ENCODE measurements around the gene SNX22.

SNX22 gene

GRCh38 chr15:64136347-64136746 is 15.2 kb upstream of the SNX22 start:
- DNase-seq = no peak

- DNase-seq = no peak
Measured at GRCh38 chr15:64137226-64137833, 14.2 kb upstream of the SNX22 start.

- no peak for DNase-seq
Measured at GRCh38 chr15:64138331-64138941, 13.1 kb upstream of the SNX22 start.

DNA sequence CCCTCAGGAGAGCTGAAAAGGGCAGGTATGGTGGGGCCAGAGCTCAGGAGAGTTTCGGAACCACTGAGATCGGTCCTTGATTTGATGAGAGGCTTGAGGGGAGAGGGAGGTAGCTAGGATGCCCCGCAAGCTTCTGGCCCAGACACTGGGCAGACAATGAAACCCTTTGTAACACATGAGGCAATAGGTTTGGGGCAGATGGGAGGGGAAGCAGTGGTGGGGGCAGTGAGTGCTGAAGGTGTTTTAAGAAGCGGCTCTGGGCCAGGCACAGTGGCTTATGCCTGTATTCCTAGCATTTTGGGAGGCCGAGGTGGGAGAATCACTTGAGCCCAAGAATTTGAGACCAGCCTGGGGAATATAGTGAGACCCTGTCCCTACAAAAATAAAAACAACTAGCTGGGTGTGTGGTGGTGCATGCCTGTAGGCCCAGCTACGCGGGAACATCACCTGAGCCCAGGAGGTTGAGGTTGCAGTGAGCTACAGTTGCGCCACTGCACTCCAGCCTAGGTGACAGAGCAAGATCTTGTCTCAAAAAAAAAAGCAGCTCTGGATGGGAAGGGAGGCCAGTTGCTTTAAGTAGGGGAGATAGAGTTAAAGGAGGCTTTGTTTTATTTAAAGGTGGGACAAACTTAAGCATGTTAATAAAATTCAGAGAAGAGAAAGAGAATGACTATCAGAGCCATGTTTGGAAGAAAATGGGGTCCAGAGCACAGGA is 9.6 kb upstream of the SNX22 start:
- no peak for DNase-seq

GRCh38 chr15:64143276-64143675 is 8.3 kb upstream of the SNX22 start:
- DNase-seq = no peak

GRCh38 chr15:64144192-64144564 is 7.4 kb upstream of the SNX22 start:
- DNase-seq = no peak

- DNase-seq = no peak
Measured at GRCh38 chr15:64144565-64145281, 6.8 kb upstream of the SNX22 start.

DNA sequence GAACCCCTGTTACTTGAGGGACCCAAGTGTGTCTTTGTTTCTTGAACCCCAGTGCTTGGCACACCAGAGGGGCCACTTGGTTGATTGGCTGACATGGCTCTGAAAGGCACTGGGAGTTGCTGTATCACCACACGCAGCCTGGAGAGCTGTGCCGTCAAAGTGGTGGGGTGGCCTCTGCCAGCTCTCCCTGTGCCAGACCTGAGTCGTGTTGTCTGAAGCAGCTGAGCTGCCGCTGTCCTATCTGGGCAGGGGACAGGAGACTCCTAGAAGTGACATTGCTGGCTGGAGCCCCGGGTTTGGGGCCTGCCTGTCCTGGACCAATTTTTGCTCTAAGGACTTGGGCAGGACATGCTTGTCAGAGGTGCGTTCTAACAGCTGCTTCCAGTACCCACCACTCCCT is 5.5 kb upstream of the SNX22 start:
- DNase-seq = no peak

DNA sequence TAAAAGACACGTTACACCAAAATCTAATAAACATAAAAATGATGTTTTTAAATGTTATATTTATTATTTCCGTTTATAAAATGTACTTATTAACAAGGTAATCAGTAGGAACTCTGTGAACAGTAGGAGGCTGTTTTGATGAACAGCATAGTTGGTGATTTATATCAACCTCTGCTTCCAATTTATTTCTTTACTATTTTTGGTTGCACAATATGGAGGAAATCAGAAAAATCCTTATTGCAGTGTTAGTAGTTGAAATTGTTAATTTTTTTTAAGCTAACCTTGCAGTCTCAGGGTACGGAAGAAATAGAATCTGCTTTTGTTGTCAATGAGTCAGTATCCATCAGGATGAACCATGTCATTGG is 5.0 kb upstream of the SNX22 start:
- no peak for DNase-seq

GRCh38 chr15:64146885-64147681 is 4.4 kb upstream of the SNX22 start:
- DNase-seq = no peak

DNA sequence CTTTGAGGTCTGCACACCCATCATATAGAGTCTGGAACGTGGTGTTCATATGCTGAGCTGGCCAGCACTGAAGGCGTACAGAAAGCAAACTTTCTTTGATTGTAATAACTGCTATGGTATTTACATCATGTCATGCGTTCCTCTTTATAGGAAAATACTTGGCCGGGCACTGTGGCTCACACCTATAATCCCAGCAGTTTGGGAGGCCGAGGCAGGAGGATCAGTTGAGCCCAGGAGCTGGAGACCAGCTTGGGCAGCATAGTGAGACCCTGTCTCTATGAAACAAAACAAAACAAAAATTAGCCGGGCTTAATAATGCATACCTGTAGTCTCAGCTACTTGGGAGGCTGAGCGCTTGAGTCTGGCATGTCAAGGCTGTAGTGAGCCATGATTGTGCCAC is 3.4 kb upstream of the SNX22 start:
- no peak for DNase-seq

- no peak for DNase-seq
Measured at GRCh38 chr15:64148581-64148980, 3.0 kb upstream of the SNX22 start.

DNA sequence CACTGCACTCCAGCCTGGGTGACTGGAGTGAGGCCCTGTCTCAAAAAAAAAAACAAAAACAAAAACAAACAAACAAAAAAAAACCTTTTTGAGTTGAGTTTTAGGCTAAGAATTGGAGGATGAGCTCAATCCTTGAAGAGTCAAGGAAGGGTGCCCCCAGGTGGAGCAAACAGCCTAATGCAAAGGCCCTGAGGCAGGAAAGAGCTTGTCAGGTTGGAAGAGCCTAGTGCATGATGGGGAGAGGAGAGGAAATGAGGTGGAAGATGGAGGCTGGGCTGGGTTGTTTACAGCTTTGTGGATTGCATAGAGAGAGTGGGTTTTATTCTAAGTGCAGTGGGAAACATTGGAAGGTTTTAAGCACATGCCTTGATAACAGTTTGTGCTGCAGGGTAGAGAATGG is 2.1 kb upstream of the SNX22 start:
- no peak for DNase-seq

- no peak for DNase-seq
Measured at GRCh38 chr15:64149893-64150578, 1.5 kb upstream of the SNX22 start.

DNA sequence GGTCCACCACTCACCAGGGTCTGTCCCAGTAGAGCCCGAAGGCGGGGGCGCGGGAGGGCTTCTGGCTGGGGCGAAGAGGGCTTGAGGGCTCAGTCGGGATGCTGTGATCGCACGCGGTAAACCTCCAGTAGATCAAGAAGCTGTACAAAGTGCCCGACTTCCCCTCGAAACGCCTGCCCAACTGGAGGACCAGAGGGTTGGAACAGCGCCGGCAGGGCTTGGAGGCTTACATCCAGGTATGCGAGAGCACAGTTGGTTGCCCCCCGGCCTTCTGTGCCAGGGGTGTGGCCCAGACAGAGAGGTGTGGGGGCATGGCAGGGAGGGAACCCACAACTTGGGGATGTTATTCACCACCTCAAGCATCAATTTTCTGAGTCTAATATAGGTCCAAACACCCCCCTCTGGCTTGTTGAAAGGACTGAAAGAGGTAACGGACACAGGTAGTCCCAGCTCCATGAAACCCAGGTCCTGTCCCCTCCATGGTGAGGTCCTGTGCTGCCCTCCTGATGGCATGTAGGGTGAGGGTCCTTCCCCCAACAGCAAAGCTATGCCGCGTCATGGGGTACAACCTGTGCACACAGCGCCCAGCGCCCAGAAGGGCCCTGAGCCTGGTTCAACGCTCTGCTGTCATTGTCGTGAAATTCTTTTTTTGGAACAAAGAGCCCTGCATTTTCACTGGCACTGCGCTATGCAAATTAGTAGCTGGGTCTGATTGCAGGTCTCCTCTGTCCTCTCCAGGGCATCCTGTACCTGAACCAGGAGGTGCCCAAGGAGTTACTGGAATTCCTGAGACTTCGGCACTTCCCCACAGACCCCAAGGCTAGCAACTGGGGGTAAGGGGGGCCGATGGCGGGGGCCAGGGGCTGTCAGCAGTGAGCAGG is 1.2 kb downstream of the SNX22 start:
- DNase-seq = no peak

DNA sequence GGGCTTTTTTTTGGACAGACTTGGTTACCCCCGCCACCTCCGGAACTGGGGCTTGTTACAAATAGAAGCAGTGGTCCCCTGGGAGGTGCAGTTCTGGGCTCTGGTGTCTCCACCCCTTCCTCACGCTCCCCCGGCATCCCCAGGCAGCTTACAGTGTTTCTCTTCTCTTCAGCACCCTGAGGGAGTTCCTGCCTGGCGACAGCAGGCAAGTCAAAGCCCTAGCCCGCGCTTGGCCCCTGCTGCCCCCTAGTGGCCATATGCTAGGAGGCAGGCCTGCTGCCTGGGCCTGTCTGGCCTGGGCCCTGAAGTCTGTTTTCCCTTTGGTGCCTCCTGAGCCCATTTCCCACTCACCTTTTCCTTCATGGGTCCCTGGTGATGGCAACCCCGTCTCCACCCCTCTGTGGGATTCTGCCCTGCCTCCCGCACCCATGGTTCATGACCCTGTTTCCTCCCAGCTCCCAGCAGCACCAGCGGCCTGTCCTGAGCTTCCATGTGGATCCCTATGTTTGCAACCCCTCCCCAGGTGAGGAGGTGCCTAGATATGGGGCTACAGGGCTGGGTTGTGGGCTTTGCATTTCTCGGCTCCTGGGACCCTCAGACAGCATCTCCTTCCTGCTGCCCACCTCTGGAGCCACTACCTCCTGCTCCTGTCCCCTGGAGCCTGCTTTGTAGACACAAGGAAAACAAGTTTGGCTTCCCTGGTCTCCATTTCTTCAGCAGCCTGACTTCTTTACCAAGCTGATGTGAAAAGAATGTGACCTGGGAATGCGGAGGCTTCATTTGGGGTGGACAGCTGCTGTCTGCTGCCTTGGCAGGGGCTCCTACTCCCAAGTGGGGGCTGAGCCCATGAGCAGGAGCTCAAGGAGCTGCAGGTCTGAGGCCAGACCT is 2.2 kb downstream of the SNX22 start:
- peak; percentile 53 for DNase-seq

- no peak for DNase-seq
Measured at GRCh38 chr15:64155802-64156651, 4.5 kb downstream of the SNX22 start.

DNA sequence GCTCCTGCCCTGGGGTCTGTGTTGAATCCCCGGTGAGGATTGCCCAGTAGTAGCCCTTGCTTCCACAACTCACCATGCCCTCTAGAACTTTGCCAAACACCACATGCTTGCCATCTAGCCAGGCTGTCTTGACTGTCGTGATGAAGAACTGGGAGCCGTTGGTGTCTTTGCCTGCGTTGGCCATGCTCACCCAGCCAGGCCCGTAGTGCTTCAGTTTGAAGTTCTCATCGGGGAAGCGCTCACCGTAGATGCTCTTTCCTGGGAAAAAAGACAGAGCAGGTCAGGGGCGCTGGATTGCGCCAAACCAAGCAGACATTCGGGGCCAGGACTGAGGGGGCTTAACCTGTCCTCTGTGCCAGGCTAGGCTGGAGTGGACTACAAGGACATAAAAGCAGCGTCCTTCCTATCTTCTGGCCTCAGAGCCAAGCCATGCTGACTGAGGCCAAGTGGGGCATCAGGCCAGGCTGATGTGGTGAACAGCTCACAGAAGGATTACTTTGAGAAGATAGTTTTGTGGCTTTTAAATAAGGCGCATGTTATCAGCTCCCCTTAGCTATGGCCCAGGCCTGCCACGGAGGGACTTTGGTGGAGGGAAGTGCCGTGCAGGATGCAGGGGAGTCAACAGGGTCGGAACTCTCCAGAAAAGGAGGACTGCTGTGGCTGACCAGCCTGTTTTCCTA is 5.3 kb downstream of the SNX22 start:
- DNase-seq = no peak

GRCh38 chr15:64157599-64158125 is 6.1 kb downstream of the SNX22 start:
- no peak for DNase-seq

Data from NCI-H524 treated with DMSO at 0.1 percent for 48 hours (cell line).